ENCODE measurements around the gene PANK1.
A peak's percentile ranks its signal among the peaks of the same experiment; 100 is the strongest.

The PANK1 gene

DNA sequence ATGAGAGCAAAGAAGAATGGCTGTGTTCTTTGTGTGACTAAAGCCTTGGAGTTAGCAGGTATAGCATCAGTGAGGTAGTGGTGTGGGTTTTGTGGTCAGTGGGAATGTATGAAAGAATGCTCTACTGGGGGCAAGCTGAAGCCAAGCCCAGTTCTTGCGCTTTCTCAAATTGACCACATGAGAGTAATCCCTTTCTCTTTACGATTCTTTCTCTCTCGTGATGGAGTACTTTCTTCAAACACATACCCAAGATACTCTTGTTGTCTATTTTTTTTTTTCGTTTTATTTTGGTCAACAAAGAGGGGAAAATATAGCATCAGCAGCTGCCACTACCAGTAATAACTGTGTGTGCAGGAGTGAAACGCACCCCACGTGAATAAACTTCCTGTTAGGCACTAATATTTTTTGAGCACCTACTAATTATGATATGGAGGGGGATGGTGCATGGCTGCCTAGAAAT is 8.4 kb upstream of the PANK1 start:
- no peak overlapping the region for H2BK120ac ChIP-seq (ENCODE audit: low read depth, low read length)
- no peak overlapping the region for H2AK5ac ChIP-seq (ENCODE audit: low read depth, low read length)
- H3K36me3 ChIP-seq (replicated peaks in 1 of 2; ENCODE audit: control insufficient read depth in 2 of 2, insufficient read depth in 2 of 2, low read length in 2 of 2): no peaks in the 10 kb centered on the region
- H3K4me1 ChIP-seq (ENCODE audit: control insufficient read depth in 2 of 2, insufficient read depth in 1 of 2, low read depth in 1 of 2, low read length in 2 of 2): no peaks in the 10 kb centered on the region
- no peaks in the 10 kb centered on the region for H3K27me3 ChIP-seq (ENCODE audit: control insufficient read depth in 3 of 3, insufficient read depth in 3 of 3, low read depth in 1 of 3, low read length in 3 of 3)
- no peak overlapping the region for H2BK5ac ChIP-seq (ENCODE audit: low read length)
- peaks cover 0 to 1% of the 10 kb centered on the region in 2 donors for H3K9me3 ChIP-seq (replicated peaks in 1 of 2; ENCODE audit: control insufficient read depth in 2 of 2, insufficient read depth in 1 of 2, low read depth in 1 of 2, low read length in 2 of 2)
- no peaks in the 10 kb centered on the region for H3K79me1 ChIP-seq (ENCODE audit: low read depth, low read length)
- H3K9ac ChIP-seq (ENCODE audit: low read depth, low read length, poor library complexity): no peak overlapping the region
- no peak overlapping the region for H3K18ac ChIP-seq (ENCODE audit: low read length)
- H2BK15ac ChIP-seq (ENCODE audit: low read length): no peak overlapping the region
- H3K14ac ChIP-seq (ENCODE audit: low read length): no peak overlapping the region
- no peak overlapping the region for H3K4me2 ChIP-seq (ENCODE audit: insufficient read depth, low read length, poor library complexity, severe bottlenecking)
- no peak overlapping the region for H3K23ac ChIP-seq (ENCODE audit: low read depth, low read length, poor library complexity)
- H3K4me3 ChIP-seq (ENCODE audit: low read length in 2 of 2): no peak overlapping the region
- no peak overlapping the region for H3K4ac ChIP-seq (ENCODE audit: low read length)
- H3K27ac ChIP-seq (replicated peaks; ENCODE audit: low read length): no peak overlapping the region
- peak overlapping the region; percentile 37 for H2AFZ ChIP-seq (ENCODE audit: low read length)
- H4K8ac ChIP-seq (ENCODE audit: low read depth, low read length): no peak overlapping the region
- no peak overlapping the region for H2BK12ac ChIP-seq (ENCODE audit: low read length)
- H4K91ac ChIP-seq (ENCODE audit: low read depth, low read length, poor library complexity): no peak overlapping the region
- DNase-seq (ENCODE audit: low spot score): no peak
- no CpG with 5 or more reads among the region's 6 CpGs for WGBS, 2 donors (ENCODE audit: extremely low coverage in 2 of 2, insufficient read length in 2 of 2, insufficient replicate concordance in 1 of 2)

DNA sequence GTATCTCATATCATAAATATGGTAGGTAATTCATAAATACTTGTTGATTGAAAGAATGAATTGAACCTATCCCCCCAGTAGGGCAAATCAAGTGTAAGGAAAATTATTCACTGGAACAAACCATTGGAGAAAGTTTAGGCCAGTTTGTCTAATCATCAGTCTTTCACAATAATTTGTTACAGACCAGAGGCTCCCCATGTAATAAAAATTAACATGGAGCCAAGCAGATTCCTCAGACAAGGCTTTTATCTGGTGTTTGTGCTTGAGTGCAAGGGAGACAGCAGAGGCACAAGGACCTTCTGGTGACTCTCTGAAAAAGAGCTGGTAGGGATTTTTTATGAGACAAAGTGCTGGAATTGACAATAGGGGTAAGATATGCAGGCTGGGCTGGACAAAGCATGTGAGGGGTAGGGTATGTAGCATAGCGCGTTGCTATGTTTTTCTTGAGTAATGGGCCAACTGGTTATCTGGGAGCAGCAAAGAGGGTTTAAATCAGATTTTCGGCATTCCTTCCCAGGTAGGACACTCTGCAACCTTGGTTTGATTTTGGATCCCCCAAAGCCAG is 7.8 kb upstream of the PANK1 start:
- Histone ChIP-seq H2BK120ac (ENCODE audit: low read depth, low read length) (no peak overlapping the region), H3K4ac (ENCODE audit: low read length) (no peak overlapping the region), H4K91ac (ENCODE audit: low read depth, low read length, poor library complexity) (no peak overlapping the region), H3K4me1 (ENCODE audit: control insufficient read depth in 2 of 2, insufficient read depth in 1 of 2, low read depth in 1 of 2, low read length in 2 of 2) (no peaks in the 10 kb centered on the region), H3K18ac (ENCODE audit: low read length) (no peak overlapping the region), H3K14ac (ENCODE audit: low read length) (no peak overlapping the region), H3K27ac (replicated peaks; ENCODE audit: low read length) (no peak overlapping the region), H3K9me3 (replicated peaks in 1 of 2; ENCODE audit: control insufficient read depth in 2 of 2, insufficient read depth in 1 of 2, low read depth in 1 of 2, low read length in 2 of 2) (peaks cover 0 to 1% of the 10 kb centered on the region in 2 donors), H4K8ac (ENCODE audit: low read depth, low read length) (no peak overlapping the region), H2BK5ac (ENCODE audit: low read length) (no peak overlapping the region), H2AFZ (ENCODE audit: low read length) (peak overlapping the region; percentile 37), H3K4me3 (ENCODE audit: low read length in 2 of 2) (no peak overlapping the region), H3K23ac (ENCODE audit: low read depth, low read length, poor library complexity) (no peak overlapping the region), H2BK12ac (ENCODE audit: low read length) (no peak overlapping the region), H2BK15ac (ENCODE audit: low read length) (no peak overlapping the region), H3K27me3 (ENCODE audit: control insufficient read depth in 3 of 3, insufficient read depth in 3 of 3, low read depth in 1 of 3, low read length in 3 of 3) (no peaks in the 10 kb centered on the region), H3K4me2 (ENCODE audit: insufficient read depth, low read length, poor library complexity, severe bottlenecking) (no peak overlapping the region), H3K36me3 (replicated peaks in 1 of 2; ENCODE audit: control insufficient read depth in 2 of 2, insufficient read depth in 2 of 2, low read length in 2 of 2) (no peaks in the 10 kb centered on the region), H3K79me1 (ENCODE audit: low read depth, low read length) (no peaks in the 10 kb centered on the region), H2AK5ac (ENCODE audit: low read depth, low read length) (no peak overlapping the region), H3K9ac (ENCODE audit: low read depth, low read length, poor library complexity) (no peak overlapping the region)
- no CpG with 5 or more reads among the region's 3 CpGs for WGBS, 2 donors (ENCODE audit: extremely low coverage in 2 of 2, insufficient read length in 2 of 2, insufficient replicate concordance in 1 of 2)
- DNase-seq (ENCODE audit: low spot score): no peak

DNA sequence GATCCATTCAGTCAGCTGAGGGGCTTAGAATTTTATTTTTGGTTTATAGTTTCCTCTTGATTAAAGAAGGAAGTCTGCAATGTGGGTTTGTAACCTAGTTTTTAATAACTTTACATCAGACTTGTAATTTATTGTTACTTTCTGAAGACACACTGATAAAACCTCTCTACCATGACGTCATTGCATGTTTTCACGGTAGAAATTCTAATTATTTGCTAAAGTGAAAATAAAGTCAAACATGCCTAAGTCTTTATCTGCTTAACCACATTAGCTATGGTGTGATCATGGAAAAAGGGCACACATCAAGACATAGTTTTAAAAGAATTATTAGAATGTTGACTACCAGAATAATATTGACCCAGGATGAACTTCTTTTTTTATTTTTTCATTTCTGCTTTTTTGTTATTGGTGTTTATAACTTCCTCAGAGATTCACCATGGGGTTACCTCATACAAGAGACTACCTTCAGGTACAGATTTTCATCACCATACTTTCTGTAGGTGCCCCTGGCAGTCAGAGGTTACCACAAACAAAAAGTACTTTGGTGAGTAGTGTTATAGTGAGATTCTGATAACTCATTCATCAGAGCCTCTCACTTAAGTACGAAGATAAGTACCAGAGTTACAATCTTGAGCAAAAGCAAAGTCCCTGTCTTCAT is 7.0 kb upstream of the PANK1 start:
- no peak overlapping the region for H3K18ac ChIP-seq (ENCODE audit: low read length)
- H3K4me3 ChIP-seq (ENCODE audit: low read length in 2 of 2): no peak overlapping the region
- H2BK5ac ChIP-seq (ENCODE audit: low read length): no peak overlapping the region
- no peak overlapping the region for H4K8ac ChIP-seq (ENCODE audit: low read depth, low read length)
- H3K4me1 ChIP-seq (ENCODE audit: control insufficient read depth in 2 of 2, insufficient read depth in 1 of 2, low read depth in 1 of 2, low read length in 2 of 2): peaks cover 0 to 2% of the 10 kb centered on the region in 2 donors
- H3K79me1 ChIP-seq (ENCODE audit: low read depth, low read length): no peaks in the 10 kb centered on the region
- no peak overlapping the region for H3K14ac ChIP-seq (ENCODE audit: low read length)
- no peak overlapping the region for H4K91ac ChIP-seq (ENCODE audit: low read depth, low read length, poor library complexity)
- no peaks in the 10 kb centered on the region for H3K36me3 ChIP-seq (replicated peaks in 1 of 2; ENCODE audit: control insufficient read depth in 2 of 2, insufficient read depth in 2 of 2, low read length in 2 of 2)
- DNase-seq (ENCODE audit: low spot score): no peak
- H3K4ac ChIP-seq (ENCODE audit: low read length): no peak overlapping the region
- no peaks in the 10 kb centered on the region for H3K27me3 ChIP-seq (ENCODE audit: control insufficient read depth in 3 of 3, insufficient read depth in 3 of 3, low read depth in 1 of 3, low read length in 3 of 3)
- no peak overlapping the region for H3K4me2 ChIP-seq (ENCODE audit: insufficient read depth, low read length, poor library complexity, severe bottlenecking)
- no peak overlapping the region for H2AK5ac ChIP-seq (ENCODE audit: low read depth, low read length)
- H3K23ac ChIP-seq (ENCODE audit: low read depth, low read length, poor library complexity): no peak overlapping the region
- no peak overlapping the region for H3K9ac ChIP-seq (ENCODE audit: low read depth, low read length, poor library complexity)
- H3K9me3 ChIP-seq (replicated peaks in 1 of 2; ENCODE audit: control insufficient read depth in 2 of 2, insufficient read depth in 1 of 2, low read depth in 1 of 2, low read length in 2 of 2): peaks cover 0 to 1% of the 10 kb centered on the region in 2 donors
- H2BK120ac ChIP-seq (ENCODE audit: low read depth, low read length): no peak overlapping the region
- H2BK15ac ChIP-seq (ENCODE audit: low read length): no peak overlapping the region
- no CpG with 5 or more reads among the region's 3 CpGs for WGBS, 2 donors (ENCODE audit: extremely low coverage in 2 of 2, insufficient read length in 2 of 2, insufficient replicate concordance in 1 of 2)
- H3K27ac ChIP-seq (replicated peaks; ENCODE audit: low read length): no peak overlapping the region
- no peak overlapping the region for H2BK12ac ChIP-seq (ENCODE audit: low read length)
- no peak overlapping the region for H2AFZ ChIP-seq (ENCODE audit: low read length)

DNA sequence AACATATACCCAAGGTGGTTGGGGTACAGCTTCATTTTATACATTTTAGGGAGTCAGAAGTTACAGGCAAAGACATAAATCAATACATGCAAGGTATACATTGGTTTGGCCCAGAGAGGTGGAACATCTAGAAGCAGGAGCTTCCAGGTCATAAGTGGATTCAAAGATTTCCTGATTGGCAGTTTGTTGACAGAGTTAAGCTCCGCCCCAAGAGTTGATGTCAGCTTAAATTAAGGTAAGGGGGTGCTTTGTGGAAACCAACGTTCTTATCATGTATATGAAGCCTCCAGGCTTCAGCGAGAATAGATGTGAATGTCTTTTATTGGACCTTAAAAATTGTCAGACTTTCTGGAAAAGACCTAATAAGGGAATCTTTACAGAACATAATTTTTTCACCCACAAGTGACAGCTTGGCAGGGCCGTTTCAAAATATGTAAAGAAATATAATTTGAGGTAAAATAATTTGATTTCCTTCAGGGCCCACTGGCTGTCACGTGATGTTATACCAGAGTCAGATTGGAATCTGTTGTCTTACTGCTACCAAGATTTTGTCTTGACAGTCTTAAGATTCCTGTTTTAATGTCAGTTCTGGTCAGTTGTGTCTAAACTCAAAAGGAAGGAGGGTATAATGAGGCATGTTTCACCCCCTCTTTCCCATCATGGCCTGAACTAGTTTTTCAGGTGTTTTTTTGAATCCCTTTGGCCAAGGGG is 6.3 kb upstream of the PANK1 start:
- no peak overlapping the region for H3K9ac ChIP-seq (ENCODE audit: low read depth, low read length, poor library complexity)
- no peak overlapping the region for H3K14ac ChIP-seq (ENCODE audit: low read length)
- H3K4me1 ChIP-seq (ENCODE audit: control insufficient read depth in 2 of 2, insufficient read depth in 1 of 2, low read depth in 1 of 2, low read length in 2 of 2): peaks cover under 1 to 4% of the 10 kb centered on the region in 2 donors
- H3K23ac ChIP-seq (ENCODE audit: low read depth, low read length, poor library complexity): no peak overlapping the region
- H3K79me1 ChIP-seq (ENCODE audit: low read depth, low read length): no peaks in the 10 kb centered on the region
- no peak overlapping the region for H2AK5ac ChIP-seq (ENCODE audit: low read depth, low read length)
- no peak overlapping the region for H4K8ac ChIP-seq (ENCODE audit: low read depth, low read length)
- H2BK15ac ChIP-seq (ENCODE audit: low read length): no peak overlapping the region
- H3K36me3 ChIP-seq (replicated peaks in 1 of 2; ENCODE audit: control insufficient read depth in 2 of 2, insufficient read depth in 2 of 2, low read length in 2 of 2): no peaks in the 10 kb centered on the region
- H3K27ac ChIP-seq (replicated peaks; ENCODE audit: low read length): no peak overlapping the region
- no CpG with 5 or more reads among the region's 5 CpGs for WGBS, 2 donors (ENCODE audit: extremely low coverage in 2 of 2, insufficient read length in 2 of 2, insufficient replicate concordance in 1 of 2)
- H3K18ac ChIP-seq (ENCODE audit: low read length): no peak overlapping the region
- H2BK5ac ChIP-seq (ENCODE audit: low read length): no peak overlapping the region
- H4K91ac ChIP-seq (ENCODE audit: low read depth, low read length, poor library complexity): no peak overlapping the region
- H3K4me2 ChIP-seq (ENCODE audit: insufficient read depth, low read length, poor library complexity, severe bottlenecking): no peak overlapping the region
- H3K4ac ChIP-seq (ENCODE audit: low read length): no peak overlapping the region
- DNase-seq (ENCODE audit: low spot score): no peak
- peaks cover 0 to 1% of the 10 kb centered on the region in 2 donors for H3K9me3 ChIP-seq (replicated peaks in 1 of 2; ENCODE audit: control insufficient read depth in 2 of 2, insufficient read depth in 1 of 2, low read depth in 1 of 2, low read length in 2 of 2)
- no peak overlapping the region for H2BK12ac ChIP-seq (ENCODE audit: low read length)
- H2AFZ ChIP-seq (ENCODE audit: low read length): no peak overlapping the region
- no peak overlapping the region for H2BK120ac ChIP-seq (ENCODE audit: low read depth, low read length)
- H3K4me3 ChIP-seq (ENCODE audit: low read length in 2 of 2): no peak overlapping the region
- no peaks in the 10 kb centered on the region for H3K27me3 ChIP-seq (ENCODE audit: control insufficient read depth in 3 of 3, insufficient read depth in 3 of 3, low read depth in 1 of 3, low read length in 3 of 3)
